Liver (tissue), 9 donors: Measurements from ENCODE around the gene IRF3. TPM values are rescaled to one million over a fixed set of nuclear protein-coding genes. Genes with fewer than 3 reads are reported as not detected.

Experiments used
- DNase-seq: peaks from one replicate; pipeline ENCODE4 v3.0.0-alpha.2; 2017; ENCODE audit warnings: low spot score
- H3K27ac ChIP-seq, 2 donors: one replicate each; pipeline ENCODE4 v1.7.0; 2013; ENCODE audit warnings: inconsistent platforms in 2 of 2, low read length in 2 of 2, control low read depth in 1 of 2, low read depth in 1 of 2, mild to moderate bottlenecking in 1 of 2
- H3K27me3 ChIP-seq, 4 donors: one replicate each; pipeline versions ENCODE4 v1.6.1 to v1.7.0; 2013; ENCODE audit warnings: low read length in 3 of 4, inconsistent platforms in 1 of 4, mild to moderate bottlenecking in 1 of 4, moderate library complexity in 1 of 4; ENCODE audit not compliant: control insufficient read depth in 4 of 4, insufficient read depth in 4 of 4
- H3K36me3 ChIP-seq, 4 donors: one replicate each; pipeline versions ENCODE4 v1.6.1 to v1.7.0; 2013; ENCODE audit warnings: low read length in 3 of 4, mild to moderate bottlenecking in 3 of 4, low read depth in 1 of 4, moderate library complexity in 1 of 4; ENCODE audit not compliant: control insufficient read depth in 4 of 4, insufficient read depth in 3 of 4
- H3K4me1 ChIP-seq, 4 donors: one replicate each; pipeline versions ENCODE4 v1.6.1 to v1.7.0; 2013; ENCODE audit warnings: low read length in 3 of 4, mild to moderate bottlenecking in 3 of 4, moderate library complexity in 1 of 4; ENCODE audit not compliant: control insufficient read depth in 4 of 4, insufficient read depth in 4 of 4
- H3K4me3 ChIP-seq, 3 donors: one replicate each; pipeline versions ENCODE4 v1.6.1 to v1.7.0; 2013; ENCODE audit warnings: low read length in 3 of 3, control low read depth in 1 of 3, low read depth in 1 of 3, mild to moderate bottlenecking in 1 of 3
- H3K9ac ChIP-seq, 2 donors: one replicate each; pipeline ENCODE4 v1.7.0; 2013; ENCODE audit warnings: low read length in 2 of 2, mild to moderate bottlenecking in 2 of 2, moderate library complexity in 2 of 2, control low read depth in 1 of 2, low read depth in 1 of 2
- H3K9me3 ChIP-seq, 4 donors: one replicate each; pipeline versions ENCODE4 v1.6.1 to v1.7.0; 2013; ENCODE audit warnings: low read length in 3 of 4; ENCODE audit not compliant: control insufficient read depth in 4 of 4
- ATF3 ChIP-seq: IDR thresholded peaks from 2 replicates; pipeline ENCODE4 v1.6.1; 2016; ENCODE audit warnings: antibody characterized with exemption
- CTCF ChIP-seq: fragments of 150-350 bp; IDR thresholded peaks from 2 replicates; pipeline ENCODE4 v1.5.1; 2017; ENCODE audit warnings: improper control_type of control experiment, low read depth, low read length; ENCODE audit not compliant: missing input control
- EGR1 ChIP-seq, 2 donors: IDR thresholded peaks; 2 replicates each; pipeline ENCODE4 v1.6.1; 2016 to 2018; ENCODE audit warnings: antibody characterized with exemption in 2 of 2, low read depth in 2 of 2
- FOXA1 ChIP-seq: IDR thresholded peaks from 2 replicates; pipeline ENCODE4 v1.6.1; 2016; ENCODE audit warnings: antibody characterized with exemption
- FOXA2 ChIP-seq: IDR thresholded peaks from 2 replicates; pipeline ENCODE4 v1.6.1; 2016; ENCODE audit warnings: antibody characterized with exemption
- GABPA ChIP-seq, 2 donors: IDR thresholded peaks in 1 of 2; conservative IDR thresholded peaks in 1 of 2; 2 replicates each; pipeline ENCODE4 v1.6.1; 2016; ENCODE audit warnings: antibody characterized with exemption in 2 of 2, mild to moderate bottlenecking in 1 of 2, moderate library complexity in 1 of 2
- HNF4A ChIP-seq, 2 donors: conservative IDR thresholded peaks; 2 replicates each; pipeline ENCODE4 v1.6.1; 2016; ENCODE audit warnings: antibody characterized with exemption in 2 of 2, mild to moderate bottlenecking in 2 of 2
- HNF4G ChIP-seq: IDR thresholded peaks from 2 replicates; pipeline ENCODE4 v1.6.1; 2016; ENCODE audit warnings: antibody characterized with exemption
- JUND ChIP-seq, 2 donors: IDR thresholded peaks; 2 replicates each; pipeline ENCODE4 v1.6.1; 2016; ENCODE audit warnings: antibody characterized with exemption in 2 of 2
- MAX ChIP-seq: IDR thresholded peaks from 2 replicates; pipeline ENCODE4 v1.6.1; 2016; ENCODE audit warnings: antibody characterized with exemption
- NR2F2 ChIP-seq: IDR thresholded peaks from 2 replicates; pipeline ENCODE4 v1.6.1; 2016; ENCODE audit warnings: antibody characterized with exemption
- RAD21 ChIP-seq, 2 donors: IDR thresholded peaks; 2 replicates each; pipeline ENCODE4 v1.6.1; 2016; ENCODE audit warnings: antibody characterized with exemption in 2 of 2, mild to moderate bottlenecking in 2 of 2
- REST ChIP-seq: IDR thresholded peaks from 2 replicates; pipeline ENCODE4 v1.6.1; 2016; ENCODE audit warnings: antibody characterized with exemption, mild to moderate bottlenecking
- RXRA ChIP-seq, 2 donors: IDR thresholded peaks; 2 replicates each; pipeline ENCODE4 v1.6.1; 2017 to 2018; ENCODE audit warnings: antibody characterized with exemption in 2 of 2, mild to moderate bottlenecking in 1 of 2
- SP1 ChIP-seq: IDR thresholded peaks from 2 replicates; pipeline ENCODE4 v1.6.1; 2018; ENCODE audit warnings: antibody characterized with exemption, mild to moderate bottlenecking
- TAF1 ChIP-seq: conservative IDR thresholded peaks from 2 replicates; pipeline ENCODE4 v1.6.1; 2016; ENCODE audit warnings: antibody characterized with exemption, mild to moderate bottlenecking
- YY1 ChIP-seq: IDR thresholded peaks from 2 replicates; pipeline ENCODE4 v1.6.1; 2016; ENCODE audit warnings: antibody characterized with exemption, mild to moderate bottlenecking
- ZBTB33 ChIP-seq: IDR thresholded peaks from 2 replicates; pipeline ENCODE4 v1.6.1; 2016; ENCODE audit warnings: antibody characterized with exemption
- WGBS: extraction: QIAGEN DNeasy Blood & Tissue Kit; methylation state at CpG from one replicate; pipeline ENCODE4 v1.1.7; 2013; 5-methylcytosine and 5-hydroxymethylcytosine counted together
- polyA plus RNA-seq, 2 donors: library from polyadenylated mRNA; stranded (reverse) in 1 of 2; unstranded in 1 of 2; fragments of 200-250 nt in 1 of 2; fragments of >200 nt in 1 of 2; fragmentation: Nextera tagmentation in 1 of 2; extraction: Ambion mirVana in 1 of 2; gene quantifications; one replicate each; pipeline versions ENCODE4 v1.2.1 to v1.2.3, GENCODE V29; 2013 to 2015
- total RNA-seq, 2 donors: library from RNA; depleted of rRNA; stranded (reverse); fragments of >200 nt; gene quantifications; one replicate each; pipeline ENCODE4 v1.2.3, GENCODE V29; 2014
- donor health status: healthy.
- donor health status: healthy.
- donor health status: healthy.
- donor health status: healthy.
- donor health status: healthy.

IRF3 gene
- total and polyA plus RNA-seq, 4 donors = 18.2 to 33.6 (median 28.1) TPM

- DNase-seq = peak; percentile 82
- H3K27me3 ChIP-seq = no peaks in the 10 kb centered on the region
- H3K4me1 ChIP-seq = peaks cover 0 to 17% (median 7%) of the 10 kb centered on the region in 4 donors
- H3K27ac ChIP-seq = peak overlapping the region; percentile 63 to 83
- no peaks in the 10 kb centered on the region for H3K9me3 ChIP-seq
- WGBS = 22% methylated on average over 28 of the region's 28 CpGs
- H3K36me3 ChIP-seq = peaks cover 0 to 2% (median 0%) of the 10 kb centered on the region in 4 donors
- no peak overlapping the region for H3K9ac ChIP-seq
- peak overlapping the region in 1 of 3 donors; percentile 16 for H3K4me3 ChIP-seq
- TF ChIP-seq RXRA (IDR thresholded peaks at IDR 0.05) = peak; percentile 49 to 56
- peak; percentile 14 for TF ChIP-seq ZBTB33
- TF ChIP-seq RAD21 (IDR thresholded peaks at IDR 0.05) = peak; percentile 76 to 87
- TF ChIP-seq SP1 = peak; percentile 76
- TF ChIP-seq REST = peak; percentile 14
- TF ChIP-seq FOXA2 = no peak
- no peak for TF ChIP-seq JUND (IDR thresholded peaks at IDR 0.05)
- TF ChIP-seq EGR1 (IDR thresholded peaks at IDR 0.05; ENCODE audit: low read depth in 2 of 2) = no peak
- no peak for TF ChIP-seq FOXA1
- no peak for TF ChIP-seq GABPA (IDR thresholded peaks at IDR 0.05 in 1 of 2, conservative IDR thresholded peaks at IDR 0.05 in 1 of 2)
- peak; percentile 88 for TF ChIP-seq HNF4G
- no peak for TF ChIP-seq TAF1
- TF ChIP-seq YY1 = peak; percentile 51
- TF ChIP-seq HNF4A (conservative IDR thresholded peaks at IDR 0.05) = peak; percentile 92 to 93
- no peak for TF ChIP-seq NR2F2
- peak; percentile 8 for TF ChIP-seq MAX
- TF ChIP-seq CTCF = peak; percentile 90
- no peak for TF ChIP-seq ATF3
Observed at GRCh38 chr19:49672131-49672919, 6.7 kb upstream of the IRF3 start.
